ENCODE results near the gene MAP2K5.

Gene MAP2K5

DNA sequence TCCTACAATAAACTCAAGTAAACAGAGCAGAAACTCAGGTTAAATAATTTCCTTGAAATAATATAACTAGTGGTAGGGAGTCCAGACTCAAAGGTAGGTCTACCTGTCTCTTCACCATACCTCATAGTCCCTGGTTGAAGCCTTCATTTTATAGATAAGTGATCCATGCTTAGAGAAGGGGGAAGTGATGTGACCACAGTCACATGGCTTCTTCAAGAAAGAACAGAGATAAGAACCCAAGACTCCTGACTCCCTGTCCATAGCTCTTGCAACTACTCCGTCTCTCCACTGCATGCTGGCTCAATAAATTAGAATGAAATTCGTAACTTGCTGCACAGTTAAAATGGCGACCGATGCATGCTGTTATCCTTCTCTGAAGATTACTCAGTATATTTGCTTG, 32.6 kb upstream of the MAP2K5 start:
- Histone ChIP-seq H4K20me1 (ENCODE audit: insufficient read depth, low read length, poor library complexity, severe bottlenecking) (no peaks in the 10 kb centered on the region), H3K36me3 (ENCODE audit: insufficient read depth, low read length) (no peaks in the 10 kb centered on the region; the same call in 1 of the 2 replicates), H3K79me2 (ENCODE audit: insufficient read depth, low read length) (no peaks in the 10 kb centered on the region), H3K27me3 (ENCODE audit: insufficient read depth, low read length, poor library complexity, severe bottlenecking) (no peaks in the 10 kb centered on the region), H3K4me3 (ENCODE audit: low read length, poor library complexity, severe bottlenecking) (no peak overlapping the region), H2AFZ (ENCODE audit: low read length) (no peak overlapping the region), H3K9me2 (replicated peaks; ENCODE audit: low read depth, low read length) (no peaks in the 10 kb centered on the region), H3K4me2 (ENCODE audit: low read depth, low read length, poor library complexity, severe bottlenecking) (no peak overlapping the region), H3F3A (ENCODE audit: low read depth) (no peaks in the 10 kb centered on the region), H3K9me3 (ENCODE audit: insufficient read depth, low read depth, low read length) (no peaks in the 10 kb centered on the region), H3K4me1 (ENCODE audit: insufficient read depth, low read length, poor library complexity, severe bottlenecking) (peaks cover 26% of the 10 kb centered on the region), H3K9ac (ENCODE audit: low read depth, low read length, poor library complexity, severe bottlenecking) (no peak overlapping the region)
- TF ChIP-seq, protein P1, sequence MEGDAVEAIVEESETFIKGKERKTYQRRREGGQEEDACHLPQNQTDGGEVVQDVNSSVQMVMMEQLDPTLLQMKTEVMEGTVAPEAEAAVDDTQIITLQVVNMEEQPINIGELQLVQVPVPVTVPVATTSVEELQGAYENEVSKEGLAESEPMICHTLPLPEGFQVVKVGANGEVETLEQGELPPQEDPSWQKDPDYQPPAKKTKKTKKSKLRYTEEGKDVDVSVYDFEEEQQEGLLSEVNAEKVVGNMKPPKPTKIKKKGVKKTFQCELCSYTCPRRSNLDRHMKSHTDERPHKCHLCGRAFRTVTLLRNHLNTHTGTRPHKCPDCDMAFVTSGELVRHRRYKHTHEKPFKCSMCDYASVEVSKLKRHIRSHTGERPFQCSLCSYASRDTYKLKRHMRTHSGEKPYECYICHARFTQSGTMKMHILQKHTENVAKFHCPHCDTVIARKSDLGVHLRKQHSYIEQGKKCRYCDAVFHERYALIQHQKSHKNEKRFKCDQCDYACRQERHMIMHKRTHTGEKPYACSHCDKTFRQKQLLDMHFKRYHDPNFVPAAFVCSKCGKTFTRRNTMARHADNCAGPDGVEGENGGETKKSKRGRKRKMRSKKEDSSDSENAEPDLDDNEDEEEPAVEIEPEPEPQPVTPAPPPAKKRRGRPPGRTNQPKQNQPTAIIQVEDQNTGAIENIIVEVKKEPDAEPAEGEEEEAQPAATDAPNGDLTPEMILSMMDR (conservative IDR thresholded peaks at IDR 0.05; ENCODE audit: low read length) = no peak
- no peak for TF ChIP-seq EZH2phosphoT487 (IDR thresholded peaks at IDR 0.05; ENCODE audit: borderline replicate concordance)

DNA sequence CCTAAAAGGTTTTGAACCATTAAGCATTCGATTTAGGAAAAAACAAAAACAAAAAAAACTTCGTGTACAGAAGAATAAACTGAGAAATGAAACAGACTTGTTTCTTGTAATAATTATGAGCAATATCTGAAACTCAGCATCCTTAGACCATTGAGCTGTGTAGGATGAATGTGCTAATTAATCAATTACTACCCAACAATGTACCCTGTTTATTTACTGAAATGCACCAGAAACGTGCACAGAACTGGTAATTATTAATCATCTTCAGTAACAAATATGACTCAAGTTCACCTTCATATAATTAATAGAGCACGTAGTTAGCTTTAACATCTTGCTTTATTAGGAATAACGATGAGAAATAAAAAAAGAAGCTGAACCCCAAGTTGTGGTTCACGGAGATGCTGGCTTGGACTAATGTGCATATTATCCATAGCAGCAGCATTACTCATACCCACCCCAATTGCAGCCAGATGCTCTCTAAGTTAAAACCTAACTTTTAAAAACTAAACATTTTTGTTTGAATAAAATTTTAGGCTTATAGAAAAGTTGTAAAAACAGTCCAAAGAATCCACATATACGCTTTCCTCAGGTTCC, 31.8 kb upstream of the MAP2K5 start:
- Histone ChIP-seq H3K9me2 (replicated peaks; ENCODE audit: low read depth, low read length) (no peaks in the 10 kb centered on the region), H3K79me2 (ENCODE audit: insufficient read depth, low read length) (no peaks in the 10 kb centered on the region), H3K9ac (ENCODE audit: low read depth, low read length, poor library complexity, severe bottlenecking) (no peak overlapping the region), H3F3A (ENCODE audit: low read depth) (no peaks in the 10 kb centered on the region), H3K36me3 (ENCODE audit: insufficient read depth, low read length) (no peaks in the 10 kb centered on the region; the same call in 1 of the 2 replicates), H3K27me3 (ENCODE audit: insufficient read depth, low read length, poor library complexity, severe bottlenecking) (no peaks in the 10 kb centered on the region), H2AFZ (ENCODE audit: low read length) (no peak overlapping the region), H3K9me3 (ENCODE audit: insufficient read depth, low read depth, low read length) (no peaks in the 10 kb centered on the region), H3K4me1 (ENCODE audit: insufficient read depth, low read length, poor library complexity, severe bottlenecking) (peaks cover 23% of the 10 kb centered on the region), H3K4me3 (ENCODE audit: low read length, poor library complexity, severe bottlenecking) (no peak overlapping the region), H4K20me1 (ENCODE audit: insufficient read depth, low read length, poor library complexity, severe bottlenecking) (no peaks in the 10 kb centered on the region), H3K4me2 (ENCODE audit: low read depth, low read length, poor library complexity, severe bottlenecking) (no peak overlapping the region)
- TF ChIP-seq EZH2phosphoT487 (IDR thresholded peaks at IDR 0.05; ENCODE audit: borderline replicate concordance) = no peak
- TF ChIP-seq, protein P1 (conservative IDR thresholded peaks at IDR 0.05; ENCODE audit: low read length) = no peak

DNA sequence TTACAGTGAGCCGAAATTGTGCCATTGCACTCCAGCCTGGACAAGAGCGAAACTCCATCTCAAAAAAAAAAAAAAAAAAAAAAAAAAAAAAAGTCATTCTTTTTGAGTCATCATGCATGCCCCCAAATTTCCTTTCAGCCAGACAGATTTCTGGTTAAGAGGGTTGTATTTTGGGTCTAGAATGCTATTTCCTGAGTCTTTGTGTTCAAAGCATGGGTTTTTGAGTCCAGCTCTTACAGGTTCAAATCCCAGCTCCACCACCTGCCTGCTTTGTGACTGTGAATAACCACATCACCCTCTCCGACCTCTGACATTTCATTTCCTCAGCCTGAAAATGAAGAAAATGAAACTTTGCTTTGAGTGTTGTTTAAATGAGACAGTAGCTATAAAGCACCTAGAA, 30.9 kb upstream of the MAP2K5 start:
- Histone ChIP-seq H3K27me3 (ENCODE audit: insufficient read depth, low read length, poor library complexity, severe bottlenecking) (no peaks in the 10 kb centered on the region), H3K4me3 (ENCODE audit: low read length, poor library complexity, severe bottlenecking) (no peak overlapping the region), H2AFZ (ENCODE audit: low read length) (no peak overlapping the region), H3K4me1 (ENCODE audit: insufficient read depth, low read length, poor library complexity, severe bottlenecking) (peaks cover 17% of the 10 kb centered on the region), H3K79me2 (ENCODE audit: insufficient read depth, low read length) (no peaks in the 10 kb centered on the region), H3K36me3 (ENCODE audit: insufficient read depth, low read length) (no peaks in the 10 kb centered on the region; the same call in 1 of the 2 replicates), H4K20me1 (ENCODE audit: insufficient read depth, low read length, poor library complexity, severe bottlenecking) (no peaks in the 10 kb centered on the region), H3K4me2 (ENCODE audit: low read depth, low read length, poor library complexity, severe bottlenecking) (no peak overlapping the region), H3K9ac (ENCODE audit: low read depth, low read length, poor library complexity, severe bottlenecking) (no peak overlapping the region), H3K9me2 (replicated peaks; ENCODE audit: low read depth, low read length) (no peaks in the 10 kb centered on the region), H3K9me3 (ENCODE audit: insufficient read depth, low read depth, low read length) (no peaks in the 10 kb centered on the region), H3F3A (ENCODE audit: low read depth) (no peaks in the 10 kb centered on the region)
- TF ChIP-seq, protein P1 (conservative IDR thresholded peaks at IDR 0.05; ENCODE audit: low read length) = no peak
- TF ChIP-seq EZH2phosphoT487 (IDR thresholded peaks at IDR 0.05; ENCODE audit: borderline replicate concordance) = no peak
